HCT116 (cell line): ENCODE measurements around the gene FDXR. TPM values are rescaled to one million over a fixed set of nuclear protein-coding genes. Genes with fewer than 3 reads are reported as not detected.
A peak's percentile ranks its signal among the peaks of the same experiment; 100 is the strongest.
"Not testable (repeated sequence)": the region's sequence is repeated elsewhere in the genome, so short reads cannot be mapped to it uniquely, and the experiment has no call there.

Experiments
- ATAC-seq: fragments of 200-7000 bp; cut with Tn5 transposase; 2 replicates; pipeline ENCODE4 v1.9.1; 2020; ENCODE audit warnings: mild to moderate bottlenecking, moderate library complexity
- BruUV-seq: library from RNA; stranded (reverse); fragments of 400-500 nt; replicated peaks from 2 replicates; lab custom pipeline; 2021; lab: Mats Ljungman, UMichigan
- CTCF ChIA-PET: fragments of 300-600 bp; sonication (Branson Sonifier 250); formaldehyde crosslinking; loops from one replicate; lab custom pipeline; 2021; ENCODE audit warnings: antibody characterized with exemption; lab: Charles Lee
- POLR2A ChIA-PET: fragments of 300-600, 350-600 bp; sonication (Branson Sonifier 250); formaldehyde crosslinking; loops from one replicate; lab custom pipeline; 2021; ENCODE audit warnings: antibody characterized with exemption; lab: Charles Lee
- RAD21 ChIA-PET, 2 experiments: fragments of 300-600 bp; sonication (Branson Sonifier 250); formaldehyde crosslinking; loops; one replicate each; lab custom pipeline; 2023; ENCODE audit warnings: low total read pairs in 2 of 2; ENCODE audit not compliant: uncharacterized antibody in 2 of 2, unreplicated experiment in 2 of 2, low non-redundant PET in 1 of 2; lab: Charles Lee
- DNase-seq: peaks from one replicate; pipeline ENCODE4 v3.0.0-alpha.2; 2010; ENCODE audit warnings: low read depth, low spot score
- H2AFZ ChIP-seq: fragments of 200-600 bp; shearing (Covaris generic), sonication (generic); 2 replicates; pipeline ENCODE4 v1.6.1; 2017; ENCODE audit warnings: low read depth, mixed run types, mixed read lengths, antibody characterized with exemption, low read length; ENCODE audit not compliant: poor library complexity, severe bottlenecking
- H3K27ac ChIP-seq: 2 replicates; pipeline ENCODE4 v1.5.1; 2012; ENCODE audit warnings: low read depth, low read length
- H3K27me3 ChIP-seq: fragments of 200-600 bp; sonication (generic); 2 replicates; pipeline ENCODE4 v1.6.1; 2016; ENCODE audit warnings: mixed run types, low read length, mixed read lengths; ENCODE audit not compliant: insufficient read depth
- H3K36me3 ChIP-seq, 2 experiments: fragments of 200-500 bp in 1 of 2; fragments of 200-600 bp in 1 of 2; sonication (Bioruptor generic) in 1 of 2; sonication (generic) in 1 of 2; 2 replicates each; pipeline versions ENCODE4 v1.5.1 to v1.6.1; 2014 to 2016; ENCODE audit warnings: low read length in 2 of 2, inconsistent platforms in 1 of 2, mixed read lengths in 1 of 2, mixed run types in 1 of 2; ENCODE audit not compliant: insufficient read depth in 2 of 2, control insufficient read depth in 1 of 2
- H3K4me1 ChIP-seq, 2 experiments: fragments of 200-600 bp in 1 of 2; sonication (generic) in 1 of 2; 2 replicates each; pipeline versions ENCODE4 v1.5.1 to v1.6.1; 2012 to 2017; ENCODE audit warnings: low read length in 2 of 2, inconsistent platforms in 1 of 2, mild to moderate bottlenecking in 1 of 2, mixed read lengths in 1 of 2, mixed run types in 1 of 2, moderate library complexity in 1 of 2; ENCODE audit not compliant: insufficient read depth in 2 of 2, control insufficient read depth in 1 of 2
- H3K4me2 ChIP-seq: fragments of 200-600 bp; sonication (generic); 2 replicates; pipeline ENCODE4 v1.6.1; 2017; ENCODE audit warnings: mixed run types, low read length, mixed read lengths
- H3K4me3 ChIP-seq, 2 experiments: fragments of 200-600 bp in 1 of 2; sonication (generic) in 1 of 2; replicated peaks in 1 of 2; 2 replicates each; pipeline ENCODE4 v1.5.1; 2011 to 2016; ENCODE audit warnings: low read length in 2 of 2, control low read depth in 1 of 2, low read depth in 1 of 2, mild to moderate bottlenecking in 1 of 2, mixed read lengths in 1 of 2, mixed run types in 1 of 2
- H3K79me2 ChIP-seq: fragments of 200-600 bp; sonication (generic); 2 replicates; pipeline ENCODE4 v1.6.1; 2017; ENCODE audit warnings: mild to moderate bottlenecking, mixed run types, low read length, moderate library complexity, mixed read lengths; ENCODE audit not compliant: insufficient read depth
- H3K9ac ChIP-seq: fragments of 200-600 bp; sonication (generic); 2 replicates; pipeline ENCODE4 v1.6.1; 2016; ENCODE audit warnings: low read length, mixed read lengths
- H3K9me2 ChIP-seq: fragments of 200-600 bp; sonication (generic), shearing (Covaris generic); 2 replicates; pipeline ENCODE4 v1.6.1; 2017; ENCODE audit warnings: mixed run types, mild to moderate bottlenecking, moderate library complexity; ENCODE audit not compliant: insufficient read depth
- H3K9me3 ChIP-seq, 2 experiments: fragments of 200-500 bp in 1 of 2; fragments of 200-600 bp in 1 of 2; sonication (Bioruptor generic) in 1 of 2; sonication (generic) in 1 of 2; 2 replicates each; pipeline ENCODE4 v1.6.1; 2014 to 2017; ENCODE audit warnings: low read length in 2 of 2, mixed read lengths in 2 of 2, inconsistent platforms in 1 of 2, low read depth in 1 of 2, mild to moderate bottlenecking in 1 of 2, mixed run types in 1 of 2, moderate library complexity in 1 of 2; ENCODE audit not compliant: control insufficient read depth in 1 of 2, insufficient read depth in 1 of 2
- H4K20me1 ChIP-seq: fragments of 200-600 bp; sonication (generic), shearing (Covaris generic); 2 replicates; pipeline ENCODE4 v1.6.1; 2017; ENCODE audit warnings: mixed run types, mild to moderate bottlenecking, moderate library complexity; ENCODE audit not compliant: insufficient read depth
- EZH2 ChIP-seq: fragments of 200-600 bp; sonication (generic); IDR thresholded peaks from 2 replicates; pipeline ENCODE4 v1.6.1; 2017; ENCODE audit warnings: antibody characterized with exemption, mixed run types
- FOSL1 ChIP-seq: IDR thresholded peaks from 2 replicates; pipeline ENCODE4 v1.6.1; 2012; ENCODE audit warnings: low read depth
- JUND ChIP-seq: IDR thresholded peaks from 2 replicates; pipeline ENCODE4 v1.6.1; 2012
- POLR2AphosphoS5 ChIP-seq: IDR thresholded peaks from 2 replicates; pipeline ENCODE4 v1.6.1; 2011; ENCODE audit warnings: mild to moderate bottlenecking, low read depth, low read length, moderate library complexity
- RAD21 ChIP-seq: IDR thresholded peaks from 2 replicates; pipeline ENCODE4 v1.6.1; 2012; ENCODE audit warnings: low read depth, mild to moderate bottlenecking
- SP1 ChIP-seq: IDR thresholded peaks from 2 replicates; pipeline ENCODE4 v1.6.1; 2012; ENCODE audit warnings: low read depth
- TCF7L2 ChIP-seq: IDR thresholded peaks from 2 replicates; pipeline ENCODE4 v1.7.0; 2011; ENCODE audit warnings: borderline replicate concordance, inconsistent platforms; ENCODE audit not compliant: insufficient read depth, insufficient read length; ENCODE audit errors: extremely low read depth
- YY1 ChIP-seq: IDR thresholded peaks from 2 replicates; pipeline ENCODE4 v1.6.1; 2011; ENCODE audit warnings: low read length, low read depth, moderate library complexity, mild to moderate bottlenecking; ENCODE audit not compliant: insufficient replicate concordance; ENCODE audit errors: extremely low read depth
- intact Hi-C: fragments of 100-400 bp; cut with micrococcal nuclease; formaldehyde crosslinking; loops from 2 replicates; pipeline ENCODE4 v1.10.0; 2022
- total RNA-seq: library from RNA; stranded (reverse); gene quantifications from one replicate; pipeline ENCODE4 v1.2.1, GENCODE V29; 2021; ENCODE audit not compliant: unreplicated experiment
- TF ChIP-seq, protein P1 (sequence below): IDR thresholded peaks from 2 replicates; pipeline ENCODE4 v1.6.1; 2011; ENCODE audit warnings: mild to moderate bottlenecking, low read length, moderate library complexity; ENCODE audit not compliant: insufficient replicate concordance; ENCODE audit errors: extremely low read depth

Gene FDXR
- total RNA-seq, 1 experiment from 2014 or later: 98.8 TPM

- RAD21 ChIA-PET, DNase-seq, H3K9me2 ChIP-seq, H2AFZ ChIP-seq, H3K27ac ChIP-seq, H3K9ac ChIP-seq, H3K36me3 ChIP-seq, H3K4me1 ChIP-seq, CTCF ChIA-PET, H3K27me3 ChIP-seq, H3K9me3 ChIP-seq, H3K4me3 ChIP-seq, BruUV-seq, H3K4me2 ChIP-seq, intact Hi-C loops, H3K79me2 ChIP-seq, POLR2A ChIA-PET, H4K20me1 ChIP-seq, ATAC-seq: not testable (repeated sequence)
Measured at GRCh38 chr17:74911423-74911822, 38.6 kb upstream of the FDXR start.

DNA sequence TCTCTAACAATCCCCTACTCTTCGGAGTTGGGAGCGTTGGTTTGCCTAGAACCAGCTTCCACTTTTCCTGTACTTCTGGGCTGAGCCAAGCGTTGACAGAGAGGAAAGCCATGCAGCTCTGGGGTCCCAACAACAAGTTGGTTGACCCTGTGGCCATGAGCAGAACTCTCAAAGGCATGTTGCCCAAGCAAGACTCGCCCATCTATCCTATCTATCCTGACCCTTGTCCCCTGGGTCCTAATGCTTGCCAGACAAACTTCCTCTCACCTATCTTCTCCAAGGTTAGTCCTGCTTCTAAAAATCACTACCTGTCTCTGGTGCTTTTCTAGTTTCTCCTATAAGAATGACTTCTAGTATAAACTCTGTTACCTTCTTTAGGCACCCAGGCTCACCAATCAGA lies 36.3 kb upstream of the FDXR start:
- H2AFZ ChIP-seq, ATAC-seq, RAD21 ChIA-PET, H4K20me1 ChIP-seq, CTCF ChIA-PET, H3K27me3 ChIP-seq, DNase-seq, H3K9me2 ChIP-seq, H3K4me3 ChIP-seq, intact Hi-C loops, H3K9me3 ChIP-seq, BruUV-seq, H3K27ac ChIP-seq, H3K79me2 ChIP-seq, H3K36me3 ChIP-seq, POLR2A ChIA-PET, H3K4me2 ChIP-seq, H3K9ac ChIP-seq: not testable (repeated sequence)
- H3K4me1 ChIP-seq: peaks cover 0 to 16% of the 10 kb centered on the region in 2 experiments; a peak in 2 of 4 replicates

GRCh38 chr17:74907012-74907411 lies 34.2 kb upstream of the FDXR start:
- ChIA-PET CTCF (no interaction called here), POLR2A (interaction anchor here (2.0 kb wide), 1 partner anchor 34 kb away, joined by 15 read pairs; the partner anchor contains the start of gene FDXR), RAD21 (no interaction called here)
- BruUV-seq: no TSS peak
- H3K9me2 ChIP-seq: no peaks in the 10 kb centered on the region
- H3K9ac ChIP-seq: no peak overlapping the region
- no peaks in the 10 kb centered on the region for H3K36me3 ChIP-seq
- no peaks in the 10 kb centered on the region for H3K9me3 ChIP-seq
- no peaks in the 10 kb centered on the region for H3K79me2 ChIP-seq
- peaks cover 3 to 30% of the 10 kb centered on the region in 2 experiments for H3K4me1 ChIP-seq
- intact Hi-C loops: no loop called here
- ATAC-seq (no peak), DNase-seq (no peak)
- H4K20me1 ChIP-seq: no peaks in the 10 kb centered on the region
- H3K27ac ChIP-seq: peak overlapping the region; percentile 29; the same call in 1 of the 2 replicates
- H3K27me3 ChIP-seq: no peaks in the 10 kb centered on the region
- H3K4me2 ChIP-seq: no peak overlapping the region
- H2AFZ ChIP-seq: no peak overlapping the region
- no peak overlapping the region for H3K4me3 ChIP-seq
- TF ChIP-seq EZH2 (no peak), TCF7L2 (no peak), YY1 (no peak), JUND (no peak), RAD21 (no peak), POLR2AphosphoS5 (no peak), FOSL1 (no peak), SP1 (no peak)
- TF ChIP-seq, protein P1, sequence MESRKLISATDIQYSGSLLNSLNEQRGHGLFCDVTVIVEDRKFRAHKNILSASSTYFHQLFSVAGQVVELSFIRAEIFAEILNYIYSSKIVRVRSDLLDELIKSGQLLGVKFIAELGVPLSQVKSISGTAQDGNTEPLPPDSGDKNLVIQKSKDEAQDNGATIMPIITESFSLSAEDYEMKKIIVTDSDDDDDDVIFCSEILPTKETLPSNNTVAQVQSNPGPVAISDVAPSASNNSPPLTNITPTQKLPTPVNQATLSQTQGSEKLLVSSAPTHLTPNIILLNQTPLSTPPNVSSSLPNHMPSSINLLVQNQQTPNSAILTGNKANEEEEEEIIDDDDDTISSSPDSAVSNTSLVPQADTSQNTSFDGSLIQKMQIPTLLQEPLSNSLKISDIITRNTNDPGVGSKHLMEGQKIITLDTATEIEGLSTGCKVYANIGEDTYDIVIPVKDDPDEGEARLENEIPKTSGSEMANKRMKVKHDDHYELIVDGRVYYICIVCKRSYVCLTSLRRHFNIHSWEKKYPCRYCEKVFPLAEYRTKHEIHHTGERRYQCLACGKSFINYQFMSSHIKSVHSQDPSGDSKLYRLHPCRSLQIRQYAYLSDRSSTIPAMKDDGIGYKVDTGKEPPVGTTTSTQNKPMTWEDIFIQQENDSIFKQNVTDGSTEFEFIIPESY: no peak
